Tibial nerve (tissue), 3 donors: ENCODE results near the gene PCSK6.

ENCODE experiments used
- CTCF ChIP-seq, 5 experiments: fragments of 200-600 bp in 3 of 5; fragments of 450-650 bp in 2 of 5; sonication (generic) in 3 of 5; IDR thresholded peaks; one replicate each; pipeline ENCODE4 v1.5.1; 2016 to 2019; ENCODE audit warnings: antibody characterized with exemption in 5 of 5, mild to moderate bottlenecking in 3 of 5, moderate library complexity in 2 of 5
- POLR2A ChIP-seq, 2 donors: fragments of 450-650 bp; IDR thresholded peaks; one replicate each; pipeline ENCODE4 v1.6.1; 2017; ENCODE audit warnings: antibody characterized with exemption in 2 of 2, mild to moderate bottlenecking in 2 of 2, moderate library complexity in 2 of 2

GRCh38 chr15:101303408-101303807 is 186.1 kb downstream of the PCSK6 start:
- TF ChIP-seq CTCF (IDR thresholded peaks at IDR 0.05) (no peak), POLR2A (IDR thresholded peaks at IDR 0.05) (no peak)
